ENCODE results near the gene R3HDM2.

R3HDM2 gene

GRCh38 chr12:57462912-57463253, 32.0 kb upstream of the R3HDM2 start:
- H4K20me1 ChIP-seq: peaks cover 0 to 26% (median 1%) of the 10 kb centered on the region in 11 experiments; a peak in 7 of 22 replicates
- H3K4me3 ChIP-seq: peak overlapping the region in 4 of 10 experiments; percentile 56 to 75 (median 61); a peak in 7 of 20 replicates
- no peak for TF ChIP-seq Cebpa-rat (IDR thresholded peaks at IDR 0.05)
- peak overlapping the region; percentile 89 to 100 (median 99); a peak in 21 of 22 replicates for H3K4me2 ChIP-seq
- H3K9me3 ChIP-seq (replicated peaks in 1 of 11): no peaks in the 10 kb centered on the region
- peak overlapping the region in 2 of 11 experiments; percentile 14 to 76; a peak in 2 of 22 replicates for H3K9ac ChIP-seq
- no peak overlapping the region; a peak in 1 of 22 replicates for H3K27ac ChIP-seq
- peaks cover 0 to 7% (median 0%) of the 10 kb centered on the region in 11 experiments; a peak in 3 of 22 replicates for H3K36me3 ChIP-seq
- peaks cover 34 to 61% (median 46%) of the 10 kb centered on the region in 10 experiments for H3K4me1 ChIP-seq
- H3K27me3 ChIP-seq: peaks cover 7 to 22% (median 18%) of the 10 kb centered on the region in 11 experiments

- Histone ChIP-seq H3K36me3 (peaks cover 0 to 2% (median 0%) of the 10 kb centered on the region in 11 experiments; a peak in 2 of 22 replicates), H3K9ac (peak overlapping the region; percentile 54 to 76 (median 71)), H3K27me3 (peaks cover 7 to 22% (median 18%) of the 10 kb centered on the region in 11 experiments), H3K27ac (peak overlapping the region in 8 of 11 experiments; percentile 34 to 61 (median 49); a peak in 10 of 22 replicates), H4K20me1 (peaks cover 0 to 20% (median 0%) of the 10 kb centered on the region in 11 experiments; a peak in 7 of 22 replicates), H3K9me3 (replicated peaks in 1 of 11) (no peaks in the 10 kb centered on the region), H3K4me1 (peaks cover 39 to 66% (median 51%) of the 10 kb centered on the region in 10 experiments), H3K4me2 (peak overlapping the region; percentile 89 to 100 (median 99)), H3K4me3 (peak overlapping the region; percentile 56 to 75 (median 69))
- no peak for TF ChIP-seq Cebpa-rat (IDR thresholded peaks at IDR 0.05)
These were observed 31.5 kb upstream of the R3HDM2 start for GRCh38 chr12:57462251-57462911.

- H4K20me1 ChIP-seq: peaks cover 0 to 16% (median 0%) of the 10 kb centered on the region in 11 experiments; a peak in 6 of 22 replicates
- H3K4me3 ChIP-seq: peak overlapping the region; percentile 56 to 75 (median 69)
- peaks cover 7 to 22% (median 18%) of the 10 kb centered on the region in 11 experiments for H3K27me3 ChIP-seq
- no peaks in the 10 kb centered on the region for H3K9me3 ChIP-seq (replicated peaks in 1 of 11)
- peak overlapping the region; percentile 89 to 100 (median 99) for H3K4me2 ChIP-seq
- no peaks in the 10 kb centered on the region for H3K36me3 ChIP-seq
- H3K4me1 ChIP-seq: peaks cover 42 to 70% (median 54%) of the 10 kb centered on the region in 10 experiments
- H3K9ac ChIP-seq: peak overlapping the region; percentile 54 to 76 (median 71)
- H3K27ac ChIP-seq: peak overlapping the region in 6 of 11 experiments; percentile 17 to 56 (median 30); a peak in 6 of 22 replicates
- TF ChIP-seq Cebpa-rat (IDR thresholded peaks at IDR 0.05): no peak
These were observed 31.0 kb upstream of the R3HDM2 start for GRCh38 chr12:57461917-57462250.

GRCh38 chr12:57461276-57461916, 30.6 kb upstream of the R3HDM2 start:
- Histone ChIP-seq H3K36me3 (no peaks in the 10 kb centered on the region), H3K27me3 (peaks cover 7 to 22% (median 18%) of the 10 kb centered on the region in 11 experiments), H3K27ac (peak overlapping the region in 3 of 11 experiments; percentile 18 to 29 (median 20); a peak in 2 of 22 replicates), H3K4me2 (peak overlapping the region; percentile 89 to 100 (median 99)), H3K9ac (peak overlapping the region; percentile 54 to 76 (median 71)), H3K4me1 (peaks cover 43 to 72% (median 57%) of the 10 kb centered on the region in 10 experiments), H3K9me3 (replicated peaks in 1 of 11) (no peaks in the 10 kb centered on the region), H3K4me3 (peak overlapping the region; percentile 56 to 75 (median 69)), H4K20me1 (peaks cover 0 to 11% (median 0%) of the 10 kb centered on the region in 11 experiments; a peak in 6 of 22 replicates)
- TF ChIP-seq Cebpa-rat (IDR thresholded peaks at IDR 0.05): no peak

- Histone ChIP-seq H3K9ac (peak overlapping the region; percentile 40 to 72 (median 69); a peak in 19 of 22 replicates), H3K4me1 (peaks cover 42 to 72% (median 61%) of the 10 kb centered on the region in 10 experiments), H4K20me1 (peaks cover 0 to 9% (median 0%) of the 10 kb centered on the region in 11 experiments; a peak in 5 of 22 replicates), H3K4me3 (peak overlapping the region; percentile 56 to 75 (median 69)), H3K9me3 (replicated peaks in 1 of 11) (no peaks in the 10 kb centered on the region), H3K27me3 (peaks cover 7 to 22% (median 18%) of the 10 kb centered on the region in 11 experiments), H3K36me3 (no peaks in the 10 kb centered on the region), H3K4me2 (peak overlapping the region; percentile 89 to 100 (median 99)), H3K27ac (peak overlapping the region in 1 of 11 experiments; percentile 18; a peak in 1 of 22 replicates)
- no peak for TF ChIP-seq Cebpa-rat (IDR thresholded peaks at IDR 0.05)
These were observed 30.0 kb upstream of the R3HDM2 start for GRCh38 chr12:57460841-57461275.

GRCh38 chr12:57460468-57460784, 29.6 kb upstream of the R3HDM2 start:
- H3K4me1 ChIP-seq: peaks cover 42 to 72% (median 65%) of the 10 kb centered on the region in 10 experiments
- H3K4me3 ChIP-seq: peak overlapping the region; percentile 56 to 75 (median 70); a peak in 19 of 20 replicates
- H3K27ac ChIP-seq: no peak overlapping the region
- peaks cover 7 to 22% (median 18%) of the 10 kb centered on the region in 11 experiments for H3K27me3 ChIP-seq
- peak overlapping the region in 6 of 11 experiments; percentile 28 to 71 (median 56); a peak in 7 of 22 replicates for H3K9ac ChIP-seq
- H3K36me3 ChIP-seq: no peaks in the 10 kb centered on the region
- peak overlapping the region; percentile 89 to 100 (median 99) for H3K4me2 ChIP-seq
- no peak for TF ChIP-seq Cebpa-rat (IDR thresholded peaks at IDR 0.05)
- peaks cover 0 to 9% (median 0%) of the 10 kb centered on the region in 11 experiments; a peak in 4 of 22 replicates for H4K20me1 ChIP-seq
- no peaks in the 10 kb centered on the region for H3K9me3 ChIP-seq (replicated peaks in 1 of 11)

- Histone ChIP-seq H3K4me3 (peak within 1 kb of the TSS; percentile 56 to 75 (median 70)), H3K9ac (peak within 1 kb of the TSS; percentile 67 to 90 (median 82)), H3K4me1 (peaks cover 45 to 74% (median 69%) of the 10 kb centered on the region in 10 experiments), H4K20me1 (peaks cover 0 to 9% (median 0%) of the 10 kb centered on the region in 11 experiments; a peak in 4 of 22 replicates), H3K4me2 (peak within 1 kb of the TSS; percentile 89 to 100 (median 99)), H3K27me3 (peaks cover 7 to 22% (median 18%) of the 10 kb centered on the region in 11 experiments), H3K9me3 (replicated peaks in 1 of 11) (no peaks in the 10 kb centered on the region), H3K36me3 (no peaks in the 10 kb centered on the region), H3K27ac (peak within 1 kb of the TSS; percentile 75 to 97 (median 88))
- no peak for TF ChIP-seq Cebpa-rat (IDR thresholded peaks at IDR 0.05)
These were observed 29.1 kb upstream of the R3HDM2 start, which contains the start of gene GLI1 for GRCh38 chr12:57459750-57460467. TSS of gene GLI1 (plus strand) at chr12:57459785. CDS start at chr12:57463692, 3,907 bp downstream.
